ENCODE data around the gene TRIM66. TPM values are rescaled to one million over a fixed set of nuclear protein-coding genes. Genes with fewer than 3 reads are reported as not detected.

The TRIM66 gene
- total and polyA plus RNA-seq, 3 donors from 2014 or later, result 37.4 to 49.6 (median 49.2) TPM

DNA sequence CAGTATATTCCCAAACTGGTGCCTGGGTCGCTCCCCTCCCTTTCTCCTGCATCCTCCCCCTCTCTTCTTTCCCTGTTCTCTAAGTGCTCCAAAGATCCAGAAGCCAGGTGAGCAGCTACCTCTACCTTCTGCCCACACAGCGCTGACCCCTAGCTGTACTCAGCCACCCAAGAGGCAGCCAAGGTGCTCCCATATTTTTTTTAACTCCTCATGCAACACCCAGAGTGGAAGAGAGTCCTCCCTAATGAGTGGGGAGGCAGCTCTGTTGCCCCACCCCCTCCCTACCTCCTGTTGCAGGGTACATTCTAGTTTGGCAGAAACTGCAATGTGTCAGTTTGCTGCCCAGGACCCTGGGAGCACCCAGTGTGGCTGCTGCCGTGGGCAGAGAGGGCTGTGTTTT is 40.3 kb upstream of the TRIM66 start:
- 70 to 84% methylated on average over 3 of the region's 3 CpGs for WGBS, 2 donors
- Histone ChIP-seq H3K36me3 (ENCODE audit: low read depth, missing control alignments) (no peaks in the 10 kb centered on the region), H3K27me3 (no peaks in the 10 kb centered on the region), H3K4me1 (peaks cover 73% of the 10 kb centered on the region), H3K27ac (peak overlapping the region in 1 of 2 donors; percentile 85), H3K9me3 (no peaks in the 10 kb centered on the region), H3K4me3 (no peak overlapping the region)
- intact Hi-C loops (cut with DNase I; ENCODE audit: low total_unique reads), result loop anchor here (10.0 kb wide), 1 partner anchor 82 kb away; no protein-coding TSS in a partner anchor
- TF ChIP-seq POLR2A (IDR thresholded peaks at IDR 0.05), result no peak
- TF ChIP-seq, protein P1, sequence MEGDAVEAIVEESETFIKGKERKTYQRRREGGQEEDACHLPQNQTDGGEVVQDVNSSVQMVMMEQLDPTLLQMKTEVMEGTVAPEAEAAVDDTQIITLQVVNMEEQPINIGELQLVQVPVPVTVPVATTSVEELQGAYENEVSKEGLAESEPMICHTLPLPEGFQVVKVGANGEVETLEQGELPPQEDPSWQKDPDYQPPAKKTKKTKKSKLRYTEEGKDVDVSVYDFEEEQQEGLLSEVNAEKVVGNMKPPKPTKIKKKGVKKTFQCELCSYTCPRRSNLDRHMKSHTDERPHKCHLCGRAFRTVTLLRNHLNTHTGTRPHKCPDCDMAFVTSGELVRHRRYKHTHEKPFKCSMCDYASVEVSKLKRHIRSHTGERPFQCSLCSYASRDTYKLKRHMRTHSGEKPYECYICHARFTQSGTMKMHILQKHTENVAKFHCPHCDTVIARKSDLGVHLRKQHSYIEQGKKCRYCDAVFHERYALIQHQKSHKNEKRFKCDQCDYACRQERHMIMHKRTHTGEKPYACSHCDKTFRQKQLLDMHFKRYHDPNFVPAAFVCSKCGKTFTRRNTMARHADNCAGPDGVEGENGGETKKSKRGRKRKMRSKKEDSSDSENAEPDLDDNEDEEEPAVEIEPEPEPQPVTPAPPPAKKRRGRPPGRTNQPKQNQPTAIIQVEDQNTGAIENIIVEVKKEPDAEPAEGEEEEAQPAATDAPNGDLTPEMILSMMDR (IDR thresholded peaks at IDR 0.05), result no peak
- no peak for DNase-seq

DNA sequence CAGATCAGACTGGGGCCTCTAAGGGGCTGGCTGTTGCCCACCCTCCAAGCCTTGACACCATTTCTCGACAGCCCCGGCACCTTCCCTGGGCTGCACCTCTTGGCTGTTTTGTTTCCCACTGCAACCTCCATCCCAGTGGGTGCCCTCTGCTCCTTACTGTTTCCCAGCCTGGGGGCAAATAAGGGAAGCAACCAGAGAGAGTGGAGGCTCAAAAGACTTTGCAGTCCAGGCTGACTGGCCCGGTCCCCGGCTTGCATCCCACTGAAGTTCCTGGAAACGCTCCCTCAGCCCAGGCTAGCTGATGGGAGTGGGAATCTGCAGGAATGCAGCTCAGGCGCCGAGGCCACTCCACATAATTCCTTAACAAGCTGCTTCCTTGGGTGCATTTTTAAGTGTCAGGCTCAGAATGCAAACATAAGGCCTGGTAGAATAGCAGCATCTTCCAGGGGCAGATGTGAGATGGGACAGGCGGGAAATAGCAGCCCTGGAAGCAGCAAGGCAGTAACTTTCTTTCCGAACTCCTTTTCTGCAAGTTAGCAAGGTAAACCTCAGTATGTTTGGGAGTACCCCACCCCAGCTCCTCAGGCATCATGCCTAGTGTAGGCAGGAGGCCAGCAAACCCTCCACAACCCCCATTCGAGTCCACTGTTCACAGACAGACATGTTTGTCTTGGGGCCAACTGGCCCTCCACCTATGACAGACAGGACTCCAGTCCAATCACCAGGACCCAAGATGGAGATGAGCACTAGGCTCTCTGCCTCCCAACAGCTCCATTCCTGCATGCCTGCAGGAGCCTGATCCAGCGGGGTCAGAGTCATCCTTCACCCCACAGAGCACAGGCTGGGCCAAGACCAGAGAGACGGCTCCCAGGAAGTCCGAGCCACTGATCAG is 39.4 kb upstream of the TRIM66 start:
- intact Hi-C loops (cut with DNase I; ENCODE audit: low total_unique reads), result loop anchor here (10.0 kb wide), 1 partner anchor 83 kb away; no protein-coding TSS in a partner anchor

DNA sequence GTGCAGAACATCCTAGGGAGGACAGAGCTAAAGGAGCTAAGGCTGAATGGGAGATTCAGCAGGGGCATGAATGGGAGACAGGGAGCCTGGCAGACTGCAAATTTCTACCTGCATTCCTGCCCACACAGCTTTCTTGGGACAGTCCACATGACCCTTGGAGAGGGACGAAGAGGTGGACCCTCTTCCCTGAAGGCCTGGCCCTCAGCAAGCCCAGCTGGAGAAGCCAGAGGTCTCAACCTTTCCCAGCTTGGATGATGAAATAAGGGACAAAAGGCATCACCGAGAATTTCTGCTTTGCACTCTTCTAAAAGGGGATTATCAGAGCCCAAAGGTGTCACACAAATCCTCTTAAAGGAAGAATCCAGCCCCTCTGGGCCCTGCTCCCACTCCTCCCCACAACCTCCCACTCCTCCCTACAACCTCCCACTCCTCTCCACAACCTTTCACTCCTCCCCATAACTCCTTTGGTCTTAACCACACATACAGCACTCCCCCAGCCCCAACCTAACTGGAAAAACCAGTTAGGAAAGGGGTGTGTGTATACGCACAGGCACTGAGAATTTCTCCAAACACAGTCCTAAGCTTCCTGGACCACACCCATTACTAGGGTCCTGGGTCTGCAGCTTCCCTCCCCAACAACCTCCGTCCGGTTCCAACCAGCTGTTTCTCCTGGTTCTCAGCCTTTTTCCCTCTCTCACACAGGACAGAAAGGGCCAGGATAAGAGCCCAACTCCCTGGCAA is 38.6 kb upstream of the TRIM66 start:
- Histone ChIP-seq H3K27ac (peak overlapping the region; percentile 67 to 85), H3K9me3 (no peaks in the 10 kb centered on the region), H3K36me3 (ENCODE audit: low read depth, missing control alignments) (no peaks in the 10 kb centered on the region), H3K4me3 (no peak overlapping the region), H3K27me3 (no peaks in the 10 kb centered on the region), H3K4me1 (peaks cover 79% of the 10 kb centered on the region)
- TF ChIP-seq, protein P1 (IDR thresholded peaks at IDR 0.05), result no peak
- no peak for TF ChIP-seq POLR2A (IDR thresholded peaks at IDR 0.05)
- intact Hi-C loops (cut with DNase I; ENCODE audit: low total_unique reads), result loop anchor here (10.0 kb wide), 1 partner anchor 84 kb away; no protein-coding TSS in a partner anchor
- 32 to 44% methylated on average over 4 of the region's 5 CpGs for WGBS, 2 donors
- no peak for DNase-seq

More for the DNA sequence above, 39.4 kb upstream of the TRIM66 start:
- Histone ChIP-seq H3K36me3 (ENCODE audit: low read depth, missing control alignments) (no peaks in the 10 kb centered on the region), H3K9me3 (no peaks in the 10 kb centered on the region), H3K4me1 (peaks cover 80% of the 10 kb centered on the region), H3K4me3 (no peak overlapping the region), H3K27me3 (no peaks in the 10 kb centered on the region), H3K27ac (peak overlapping the region; percentile 67 to 85)
- no peak for DNase-seq
- TF ChIP-seq, protein P1 (IDR thresholded peaks at IDR 0.05), result no peak
- TF ChIP-seq POLR2A (IDR thresholded peaks at IDR 0.05), result no peak
- 48 to 55% methylated on average over 10 to 13 of the region's 13 CpGs for WGBS, 2 donors

DNA sequence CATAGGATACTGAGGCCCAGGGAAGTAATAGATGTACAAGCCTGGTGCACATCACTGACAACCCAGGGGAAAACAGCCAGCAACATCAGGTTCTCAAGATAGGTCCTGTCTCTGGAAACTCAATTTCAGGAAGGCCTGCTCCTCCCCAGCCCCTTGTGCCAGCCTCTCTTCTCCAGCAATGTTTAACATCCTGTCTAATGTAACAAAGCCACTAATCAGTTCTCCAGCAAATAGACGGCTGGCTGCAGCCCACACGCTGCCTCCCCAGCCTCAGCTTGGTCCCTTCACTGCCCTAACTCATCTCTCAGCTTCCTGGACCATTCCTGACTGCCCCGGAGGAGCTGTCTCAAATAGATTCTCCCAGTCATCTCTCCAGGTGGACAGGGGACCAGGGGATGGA is 37.9 kb upstream of the TRIM66 start:
- peak; percentile 66 for DNase-seq
- no peak overlapping the region for H3K4me3 ChIP-seq
- H3K27me3 ChIP-seq, result no peaks in the 10 kb centered on the region
- peak overlapping the region; percentile 67 to 85 for H3K27ac ChIP-seq
- 39 to 56% methylated on average over 3 of the region's 3 CpGs for WGBS, 2 donors
- no peaks in the 10 kb centered on the region for H3K9me3 ChIP-seq
- H3K36me3 ChIP-seq (ENCODE audit: low read depth, missing control alignments), result no peaks in the 10 kb centered on the region
- intact Hi-C loops (cut with DNase I; ENCODE audit: low total_unique reads), result loop anchor here (10.0 kb wide), 1 partner anchor 84 kb away; no protein-coding TSS in a partner anchor
- TF ChIP-seq, protein P1 (IDR thresholded peaks at IDR 0.05), result no peak
- TF ChIP-seq POLR2A (IDR thresholded peaks at IDR 0.05), result no peak
- H3K4me1 ChIP-seq, result peaks cover 86% of the 10 kb centered on the region
